AG04449 (cell line): ENCODE results near the gene LY6G5C.

Source experiments
- CTCF ChIA-PET: fragments of 350-600 bp; formaldehyde crosslinking; extraction: SDS; loops from one replicate; lab custom pipeline; 2021; ENCODE audit warnings: antibody characterized with exemption; lab: Yijun Ruan, JAX
- POLR2A ChIA-PET: fragments of 400-600, 350-600 bp; formaldehyde crosslinking; extraction: SDS; loops from one replicate; lab custom pipeline; 2020; ENCODE audit warnings: antibody characterized with exemption, inconsistent platforms; lab: Yijun Ruan, JAX
- DNase-seq: peaks from one replicate; pipeline ENCODE4 v3.0.0-alpha.2; 2010; ENCODE audit warnings: low read depth, low spot score
- H3K4me3 ChIP-seq: 2 replicates; pipeline ENCODE4 v1.5.1; 2011; ENCODE audit warnings: low read depth, mild to moderate bottlenecking, control low read depth, low read length
- CTCF ChIP-seq: IDR thresholded peaks from one replicate; pipeline ENCODE4 v1.5.1; 2011; ENCODE audit warnings: mild to moderate bottlenecking, moderate library complexity, low read length, control low read depth, inconsistent platforms; ENCODE audit not compliant: insufficient read depth; ENCODE audit errors: missing control alignments

The LY6G5C gene

GRCh38 chr6:31723245-31723979 lies 42.5 kb upstream of the LY6G5C start, which contains the start of gene MPIG6B:
TSS of gene MPIG6B (plus strand) at chr6:31723373. CDS start at chr6:31723384, 11 bp downstream.
- CTCF ChIA-PET: interaction anchor here (1.0 to 1.6 kb wide), 3 partner anchors 47 to 229 kb away, joined by 4 to 8 read pairs (median 4); no protein-coding TSS in a partner anchor
- POLR2A ChIA-PET: no interaction called here
- DNase-seq: no peak
- TF ChIP-seq CTCF: no peak
- no peak within 1 kb of the TSS for H3K4me3 ChIP-seq

GRCh38 chr6:31722173-31722572 lies 41.3 kb upstream of the LY6G5C start:
- ChIA-PET CTCF (interaction anchor here (0.9 to 1.2 kb wide), 2 partner anchors 108 to 230 kb away, joined by 4 read pairs; no protein-coding TSS in a partner anchor), POLR2A (no interaction called here)
- TF ChIP-seq CTCF: no peak

GRCh38 chr6:31721351-31722020 lies 40.6 kb upstream of the LY6G5C start, which contains the start of gene LY6G6C:
TSS of gene LY6G6C (minus strand) at chr6:31721746. CDS start at chr6:31721679, 67 bp downstream.
- no peak within 1 kb of the TSS for H3K4me3 ChIP-seq
- no peak for TF ChIP-seq CTCF
- ChIA-PET POLR2A (no interaction called here), CTCF (interaction anchor here (0.9 kb wide), 1 partner anchor 108 kb away, joined by 4 read pairs; no protein-coding TSS in a partner anchor)
- DNase-seq: no peak

More at GRCh38 chr6:31722173-31722572, 41.3 kb upstream of the LY6G5C start:
- no peak overlapping the region for H3K4me3 ChIP-seq
- no peak for DNase-seq

DNA sequence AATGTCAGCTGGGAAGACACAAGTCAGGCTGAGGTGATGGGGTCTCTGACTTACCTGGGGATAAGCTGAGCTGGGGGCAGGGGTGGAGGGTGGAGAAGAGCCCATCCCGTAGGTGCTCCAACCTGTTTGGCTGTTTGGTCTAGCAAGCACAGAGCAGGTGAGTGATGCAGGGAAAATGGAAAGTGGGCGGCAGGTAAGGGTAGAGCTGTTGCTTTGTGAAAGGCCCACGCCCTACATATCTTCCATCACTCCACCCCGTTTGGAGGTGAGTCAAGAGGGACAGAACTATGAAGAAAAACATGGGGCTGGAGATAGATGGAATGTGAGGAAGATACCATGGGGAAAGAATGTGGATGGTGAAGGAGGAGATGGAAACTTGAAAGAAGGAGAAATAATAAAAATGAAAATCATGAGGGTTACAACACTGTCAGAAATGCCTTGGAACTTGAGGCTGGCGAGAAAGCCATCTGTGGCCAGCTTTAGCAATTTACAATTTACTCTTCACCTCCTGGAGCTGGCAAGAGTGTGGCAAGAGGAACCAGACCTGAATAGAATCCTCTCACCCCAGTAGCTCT lies 39.4 kb upstream of the LY6G5C start:
- POLR2A ChIA-PET: interaction anchor here (0.7 kb wide), 1 partner anchor 9 kb away, joined by 4 read pairs; the partner anchor contains the start of gene DDAH2
- no peak overlapping the region for H3K4me3 ChIP-seq
- no peak for DNase-seq
- CTCF ChIA-PET: interaction anchor here (0.7 kb wide), 1 partner anchor 10 kb away, joined by 3 read pairs; no protein-coding TSS in a partner anchor
- no peak for TF ChIP-seq CTCF

DNA sequence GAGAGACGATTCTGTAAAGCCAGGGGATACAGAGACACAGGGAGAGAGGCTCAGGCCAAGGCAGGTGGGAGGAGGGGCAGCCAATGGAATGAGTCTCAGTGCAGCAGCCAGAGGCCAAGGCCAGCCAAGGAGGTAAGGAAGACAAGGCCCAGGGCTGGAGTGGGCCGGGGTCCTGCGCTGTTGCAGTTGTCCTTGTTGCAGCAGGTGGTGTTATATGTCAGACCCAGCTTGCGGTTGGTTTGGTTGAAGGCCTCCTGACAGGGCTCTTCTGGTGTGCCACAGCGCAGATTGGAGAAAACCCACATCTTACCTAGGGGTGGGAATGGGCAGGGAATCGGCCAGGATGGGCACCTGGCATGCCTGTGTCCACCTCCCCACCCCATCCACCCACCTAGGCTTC lies 38.1 kb upstream of the LY6G5C start:
- ChIA-PET POLR2A (no interaction called here), CTCF (no interaction called here)
- no peak for TF ChIP-seq CTCF
- no peak for DNase-seq
- H3K4me3 ChIP-seq: no peak overlapping the region
